Muscle layer of colon (tissue), 2 donors: ENCODE results near the gene C1S.

Experiments used
- H3K27ac ChIP-seq: one replicate; pipeline ENCODE4 v1.7.0; 2013; ENCODE audit warnings: low read depth, mild to moderate bottlenecking, low read length, moderate library complexity
- H3K27me3 ChIP-seq, 2 donors: one replicate each; pipeline ENCODE4 v1.7.0; 2013; ENCODE audit warnings: low read length in 2 of 2, mild to moderate bottlenecking in 2 of 2; ENCODE audit not compliant: insufficient read depth in 2 of 2, control insufficient read depth in 1 of 2
- H3K36me3 ChIP-seq: one replicate; pipeline ENCODE4 v1.7.0; 2013; ENCODE audit warnings: mild to moderate bottlenecking, low read length; ENCODE audit not compliant: insufficient read depth
- H3K4me1 ChIP-seq: one replicate; pipeline ENCODE4 v1.7.0; 2013; ENCODE audit warnings: mild to moderate bottlenecking, low read length; ENCODE audit not compliant: insufficient read depth
- H3K4me3 ChIP-seq, 2 donors: one replicate each; pipeline ENCODE4 v1.7.0; 2013; ENCODE audit warnings: low read length in 2 of 2, low read depth in 1 of 2, mild to moderate bottlenecking in 1 of 2, moderate library complexity in 1 of 2
- H3K9ac ChIP-seq: one replicate; pipeline ENCODE4 v1.7.0; 2013; ENCODE audit warnings: low read length
- H3K9me3 ChIP-seq: one replicate; pipeline ENCODE4 v1.7.0; 2013; ENCODE audit warnings: mild to moderate bottlenecking, low read length
- donor health status: abdominal sarcoma.
- donor health status: Adenocarcinoma of cecum.

C1S gene

DNA sequence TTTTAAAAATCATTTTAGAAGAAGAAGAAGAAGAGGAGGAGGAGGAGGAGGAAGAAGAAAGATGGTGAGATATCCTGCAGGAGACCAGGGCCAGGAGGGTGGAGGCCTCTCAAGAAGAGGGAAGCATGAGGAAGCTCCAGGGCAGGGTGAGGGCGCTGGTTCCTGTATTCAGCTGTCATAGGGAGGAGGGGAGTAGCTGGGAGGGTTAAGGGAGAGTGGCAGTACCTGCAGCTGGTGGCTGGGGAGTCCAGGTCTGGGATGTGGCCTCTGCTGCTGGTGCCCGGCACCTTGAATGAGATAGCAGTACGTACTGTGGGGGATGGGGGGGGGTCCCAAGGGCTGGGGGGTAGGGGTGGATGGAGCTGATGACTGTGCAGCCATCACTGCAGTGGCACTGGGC is 58.4 kb downstream of the C1S start:
- no peak overlapping the region for H3K9ac ChIP-seq
- peaks cover 6% of the 10 kb centered on the region for H3K4me1 ChIP-seq
- no peak overlapping the region for H3K27ac ChIP-seq
- no peak overlapping the region for H3K4me3 ChIP-seq
- H3K36me3 ChIP-seq: no peaks in the 10 kb centered on the region
- no peaks in the 10 kb centered on the region for H3K9me3 ChIP-seq
- H3K27me3 ChIP-seq: no peaks in the 10 kb centered on the region

DNA sequence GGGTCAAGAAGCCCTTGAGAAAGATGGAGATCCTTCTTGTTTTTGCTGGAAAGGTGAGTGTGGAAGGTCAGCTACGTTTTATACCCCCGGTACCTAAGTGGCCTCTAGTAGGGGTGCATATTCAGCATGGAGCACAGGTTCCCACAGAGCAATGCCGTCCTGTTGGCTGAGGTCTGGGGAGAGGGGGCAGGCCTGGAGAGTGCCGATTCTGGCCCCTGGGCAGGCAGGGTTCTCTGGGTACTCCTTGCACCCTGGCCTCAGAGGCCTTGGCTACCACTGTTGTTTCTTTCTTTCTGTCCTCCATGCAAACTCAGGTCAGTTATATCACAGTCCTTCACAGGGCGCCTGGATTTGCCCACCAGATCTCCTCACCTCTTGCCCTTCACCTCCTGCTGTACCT is 59.6 kb downstream of the C1S start:
- Histone ChIP-seq H3K9ac (no peak overlapping the region), H3K4me3 (no peak overlapping the region), H3K27me3 (no peaks in the 10 kb centered on the region), H3K27ac (no peak overlapping the region), H3K4me1 (peaks cover 6% of the 10 kb centered on the region), H3K36me3 (no peaks in the 10 kb centered on the region), H3K9me3 (no peaks in the 10 kb centered on the region)
